LoVo (cell line): ENCODE measurements around the gene TRAF1.

Experiments used
- DNase-seq: peaks from one replicate; pipeline ENCODE4 v3.0.0-alpha.2; 2016; ENCODE audit warnings: low spot score

TRAF1 gene

GRCh38 chr9:120940573-120940972 is 14.0 kb upstream of the TRAF1 start:
- DNase-seq, result no peak

DNA sequence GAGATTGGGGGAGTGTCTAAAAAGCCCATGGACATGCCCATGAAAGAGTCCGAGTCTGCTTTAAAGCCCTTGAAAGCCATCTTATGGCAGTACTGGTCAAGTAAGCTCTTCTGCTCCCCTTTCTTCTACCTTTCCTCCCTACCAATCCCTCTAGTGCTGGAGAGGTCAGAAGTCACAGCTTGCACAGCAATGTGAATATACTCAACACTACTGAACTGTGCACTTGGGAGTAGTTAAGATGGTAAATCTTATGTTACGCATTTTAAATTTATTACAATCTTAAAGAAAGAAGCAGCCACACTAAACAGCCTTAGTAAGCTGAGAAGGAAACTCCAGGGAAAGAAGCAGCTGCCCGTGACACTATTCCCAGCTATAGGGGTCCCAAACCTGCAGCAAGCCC is 12.3 kb upstream of the TRAF1 start:
- no peak for DNase-seq

GRCh38 chr9:120937596-120937995 is 11.0 kb upstream of the TRAF1 start:
- DNase-seq, result no peak

GRCh38 chr9:120937127-120937526 is 10.5 kb upstream of the TRAF1 start:
- no peak for DNase-seq

GRCh38 chr9:120936764-120937122 is 10.1 kb upstream of the TRAF1 start:
- no peak for DNase-seq

DNA sequence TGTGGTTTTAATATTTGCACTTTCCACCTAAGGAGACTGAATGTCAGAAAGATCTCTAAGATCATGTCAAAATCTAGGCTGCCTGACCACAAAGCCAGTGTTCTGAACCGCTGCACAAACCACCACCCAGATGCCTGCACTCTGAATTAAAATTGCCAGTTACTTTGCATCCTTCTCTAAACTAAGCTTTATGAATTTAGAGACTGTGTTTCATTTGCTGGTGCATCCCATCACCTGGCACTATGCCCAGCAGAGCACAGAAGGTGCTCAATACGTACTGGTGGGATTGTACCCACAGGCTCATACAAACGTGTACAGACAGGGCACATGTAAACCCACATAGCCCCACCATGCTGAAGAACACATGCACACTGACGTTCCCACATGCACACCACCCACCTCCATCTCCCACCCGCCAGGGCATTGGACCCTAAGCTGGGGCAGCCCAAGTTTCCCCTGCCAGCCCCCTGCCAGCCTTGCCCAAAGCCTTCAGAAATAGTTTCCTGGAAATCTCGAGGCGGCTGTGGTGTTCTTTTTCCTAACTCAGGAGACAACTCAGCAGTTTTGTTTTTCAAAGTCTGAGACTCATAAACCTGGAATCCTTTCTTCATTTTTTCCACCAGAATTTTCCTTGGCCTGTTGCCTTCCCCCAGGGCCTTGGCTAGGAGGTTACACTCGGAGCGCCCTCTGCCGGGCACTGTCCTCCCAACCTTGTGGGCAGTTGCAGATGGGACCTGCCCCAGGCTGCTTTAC is 9.6 kb upstream of the TRAF1 start:
- DNase-seq, result peak; percentile 89

DNA sequence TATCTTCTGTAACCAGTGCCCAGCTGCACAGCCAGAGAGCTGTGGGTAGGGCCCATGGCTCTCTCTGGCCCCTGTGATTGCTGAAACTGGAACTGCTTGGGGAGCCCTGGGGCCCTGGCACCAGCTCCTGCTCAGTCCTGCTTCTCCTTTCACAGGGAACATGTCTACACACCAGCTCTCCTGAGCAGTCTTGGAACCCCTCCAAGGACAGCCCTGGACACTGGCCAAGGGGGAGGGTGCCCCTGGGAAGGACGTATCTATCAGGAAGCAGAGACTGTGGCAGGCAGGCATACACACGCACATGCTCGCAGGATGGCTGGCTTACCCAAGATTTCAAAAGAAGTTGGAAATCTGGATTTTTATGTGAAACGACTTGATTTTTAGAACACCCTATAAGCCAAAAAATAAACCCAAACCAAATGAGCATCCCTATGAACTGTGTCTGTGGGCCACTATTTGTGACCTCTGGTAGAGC is 8.8 kb upstream of the TRAF1 start:
- peak; percentile 76 for DNase-seq

- no peak for DNase-seq
Measured at GRCh38 chr9:120934281-120934680, 7.7 kb upstream of the TRAF1 start.

DNA sequence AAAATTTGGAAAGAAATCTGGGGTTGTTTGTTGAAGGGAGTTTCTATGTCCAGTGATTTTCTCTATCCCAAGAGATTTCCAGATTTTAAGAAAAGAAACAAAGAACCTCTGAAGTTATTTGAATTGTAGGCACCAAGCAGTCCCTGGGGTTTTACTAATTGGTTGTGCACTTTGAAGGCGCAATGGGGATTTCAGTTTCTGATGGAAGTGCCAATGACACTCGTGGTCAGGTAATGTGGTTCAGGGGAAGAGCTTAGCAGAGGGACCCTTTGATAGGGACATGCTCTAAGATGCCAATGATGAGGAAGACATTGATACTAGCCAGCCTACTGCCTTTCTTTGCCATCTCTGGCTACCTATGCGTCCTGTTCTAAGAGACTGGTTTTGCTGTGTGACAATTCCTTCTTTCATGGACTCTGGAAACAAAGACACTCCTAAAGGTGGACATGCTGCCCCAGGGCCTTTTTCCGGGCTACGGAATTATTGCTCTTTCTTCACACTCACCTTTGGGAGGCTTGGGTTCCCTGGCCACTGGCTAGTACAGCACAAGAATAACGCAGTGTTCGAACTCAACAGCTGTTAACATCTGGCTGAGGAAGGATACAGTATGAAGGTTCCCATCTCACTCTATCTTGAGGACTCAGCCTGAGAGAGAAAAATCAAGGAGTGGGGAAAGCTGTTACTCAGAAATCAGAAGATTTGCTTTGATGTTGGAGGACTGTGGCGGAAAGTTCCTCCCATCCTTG is 6.9 kb upstream of the TRAF1 start:
- no peak for DNase-seq

DNA sequence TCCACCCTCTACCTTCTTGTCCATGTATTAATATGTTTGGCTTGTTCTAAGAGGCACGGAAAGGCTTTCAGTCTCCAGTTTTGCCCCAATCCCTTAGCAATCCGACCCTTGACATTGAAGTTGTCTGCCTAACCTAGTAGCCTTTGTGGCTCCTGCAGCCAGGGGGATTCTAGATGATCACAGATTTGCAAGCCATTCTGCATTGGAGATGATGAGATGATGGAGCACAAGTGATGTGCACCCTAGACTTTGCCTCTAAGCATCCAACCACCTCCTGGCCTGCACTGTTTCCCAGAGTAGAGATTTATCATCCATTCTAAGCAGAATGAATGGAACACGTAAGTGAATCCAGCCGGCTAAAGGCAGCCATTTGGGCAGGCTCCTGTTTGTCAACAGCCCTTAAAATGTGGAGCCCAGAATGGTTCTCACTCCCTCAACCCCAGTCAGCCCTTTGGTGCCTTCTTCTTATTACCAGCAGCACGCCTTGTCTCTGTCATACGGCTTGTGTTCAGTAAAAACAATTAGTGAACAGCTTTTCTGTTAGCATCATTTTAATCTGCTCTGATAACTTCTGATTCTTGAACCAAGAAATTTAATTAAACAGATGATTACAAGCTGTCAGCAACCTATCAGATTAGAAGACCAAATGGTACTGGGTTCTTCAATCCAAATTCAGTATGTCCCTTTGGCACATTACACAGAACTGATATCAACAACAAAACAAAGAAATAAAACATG is 5.7 kb upstream of the TRAF1 start:
- DNase-seq, result no peak

- no peak for DNase-seq
Measured at GRCh38 chr9:120931231-120932085, 4.9 kb upstream of the TRAF1 start.

DNA sequence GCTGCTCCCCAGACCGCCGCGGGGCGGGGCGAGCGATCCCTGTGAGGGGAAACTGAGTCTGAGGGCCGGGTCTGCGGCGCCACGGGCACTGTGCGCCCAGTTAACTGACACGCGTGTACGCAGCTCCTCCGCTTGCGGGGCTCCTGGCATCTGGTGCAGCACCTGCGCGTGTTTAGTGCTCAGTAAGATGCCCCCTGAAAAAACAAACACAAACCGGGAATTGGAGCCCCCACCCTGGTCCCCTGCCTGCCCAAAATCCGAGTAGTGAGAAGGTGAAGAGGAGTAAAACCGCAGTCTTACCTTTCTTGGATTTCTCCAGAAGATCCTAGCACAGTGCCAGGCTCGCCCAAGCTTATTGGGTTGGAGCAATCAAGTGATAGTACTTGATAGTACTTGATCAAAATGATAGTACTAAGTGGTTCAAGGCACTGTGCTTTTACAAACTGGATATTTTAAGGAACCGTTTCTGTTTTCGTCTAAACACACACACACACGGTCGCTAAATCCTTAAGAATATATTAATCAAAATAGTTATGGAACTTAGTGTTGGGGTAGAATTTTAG is 2.7 kb upstream of the TRAF1 start:
- no peak for DNase-seq

DNA sequence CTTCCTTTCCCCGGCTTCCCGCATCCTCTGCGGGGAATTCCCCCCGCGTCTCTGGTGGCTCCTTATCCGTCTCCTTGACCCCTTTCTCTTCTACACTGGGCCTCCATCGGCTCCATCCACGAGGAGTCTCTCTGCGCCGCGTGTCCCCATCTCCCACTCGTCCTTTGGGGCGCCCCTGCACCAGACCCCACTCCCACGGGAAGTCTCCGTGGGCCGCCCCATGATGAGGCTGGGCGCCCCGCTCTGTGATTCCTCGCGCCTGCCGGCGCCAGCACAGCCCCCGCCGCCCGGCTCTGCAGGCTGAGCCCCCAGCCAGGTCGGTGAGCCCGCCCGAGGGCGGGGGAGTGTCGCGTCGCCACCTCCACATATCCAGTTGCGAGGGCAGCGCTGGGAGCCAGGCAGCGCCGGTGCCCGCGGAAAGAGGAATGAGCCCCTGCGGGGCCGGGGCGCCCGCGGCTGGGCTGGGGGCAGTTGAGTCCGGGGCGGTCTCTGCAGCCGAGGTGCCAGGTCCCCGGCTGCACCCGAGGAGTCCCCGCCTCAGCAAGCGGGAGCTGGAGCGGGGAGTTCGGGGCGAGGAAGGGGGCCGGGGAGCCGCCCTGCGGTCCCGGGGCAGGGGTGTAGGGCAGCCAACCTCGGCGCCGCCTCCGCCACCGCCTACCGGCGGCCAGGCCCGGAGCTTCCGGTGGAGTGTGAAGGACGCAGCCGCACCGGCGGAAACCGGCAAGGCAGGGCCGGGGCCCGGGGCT is 2.1 kb upstream of the TRAF1 start:
- peak; percentile 61 for DNase-seq

- DNase-seq, result no peak
Measured at GRCh38 chr9:120928015-120928482, 1.5 kb upstream of the TRAF1 start.

DNA sequence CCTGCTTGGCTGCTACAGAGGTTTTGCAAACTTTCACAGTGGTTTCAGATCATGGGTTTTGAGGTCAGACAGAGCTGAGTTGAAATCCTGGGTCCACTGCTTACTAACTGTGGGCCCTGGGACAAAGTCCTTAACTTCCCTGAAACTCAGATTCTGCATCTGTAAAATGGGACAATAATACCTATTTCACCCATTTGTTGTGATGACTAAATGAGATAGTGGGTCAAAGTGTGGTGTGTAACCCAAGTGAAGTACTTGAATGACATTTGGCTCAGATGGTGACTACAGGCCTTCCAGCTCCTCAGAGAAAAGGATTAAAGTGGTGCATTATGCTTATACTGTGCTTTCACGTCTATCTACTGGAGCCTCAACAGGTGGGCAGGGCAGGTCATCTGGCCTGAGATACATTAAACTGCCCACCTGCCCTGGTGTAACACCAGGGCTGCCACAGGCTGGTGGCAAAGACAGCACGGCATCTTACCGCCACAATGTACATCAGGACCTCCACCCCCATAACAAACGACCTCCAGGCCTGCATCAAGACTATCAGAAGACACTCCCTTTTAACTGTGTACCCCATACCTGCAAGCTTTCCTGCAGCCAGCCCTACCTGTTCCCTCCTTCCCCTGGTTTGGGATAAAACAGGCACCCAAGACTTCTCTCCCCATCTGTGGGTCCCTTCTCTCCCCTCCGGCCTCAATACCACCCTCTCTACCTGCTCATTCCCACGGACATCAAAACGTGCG is 846 bp upstream of the TRAF1 start:
- no peak for DNase-seq

DNA sequence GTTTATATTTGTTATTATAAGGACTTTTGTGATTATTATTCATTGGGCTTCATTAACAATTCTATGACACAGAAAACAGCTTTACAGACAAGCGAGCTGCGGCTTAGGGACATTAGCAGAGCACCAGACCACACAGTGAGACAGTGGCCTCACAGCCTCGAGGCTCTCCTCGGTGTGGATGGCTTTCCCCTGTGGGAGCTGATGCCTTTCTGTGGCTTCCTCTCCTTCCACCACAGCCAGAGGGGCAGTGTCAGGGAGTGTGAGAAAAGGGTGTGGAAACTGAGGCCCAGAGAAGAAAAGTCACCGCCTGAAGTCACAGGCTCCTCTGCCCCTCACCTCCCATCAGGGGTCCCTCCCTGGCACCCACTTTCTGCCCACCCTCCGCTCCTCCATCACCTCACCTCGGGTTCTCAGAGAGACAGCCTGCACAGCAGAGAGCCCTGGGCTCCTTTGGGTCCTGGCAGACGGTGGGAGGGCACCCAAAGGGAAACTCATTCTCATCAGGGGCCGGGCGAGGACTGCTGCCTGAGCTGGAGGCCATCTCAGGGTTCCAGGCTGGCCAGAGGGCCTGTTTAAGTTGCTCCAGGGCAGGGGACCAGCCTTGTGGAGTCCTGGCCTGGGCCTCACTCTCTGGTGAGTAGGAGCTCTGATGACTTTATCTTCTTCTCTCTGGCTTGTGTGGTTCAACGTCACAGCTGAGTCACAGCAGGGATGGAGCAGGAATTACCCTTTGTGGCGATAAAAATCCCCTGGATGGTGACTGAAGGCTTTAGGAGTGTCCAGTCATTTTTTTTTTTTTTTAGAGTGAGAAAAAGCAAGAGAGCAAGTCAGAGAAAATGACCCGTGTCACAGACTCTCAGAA is 830 bp downstream of the TRAF1 start:
- no peak for DNase-seq

DNA sequence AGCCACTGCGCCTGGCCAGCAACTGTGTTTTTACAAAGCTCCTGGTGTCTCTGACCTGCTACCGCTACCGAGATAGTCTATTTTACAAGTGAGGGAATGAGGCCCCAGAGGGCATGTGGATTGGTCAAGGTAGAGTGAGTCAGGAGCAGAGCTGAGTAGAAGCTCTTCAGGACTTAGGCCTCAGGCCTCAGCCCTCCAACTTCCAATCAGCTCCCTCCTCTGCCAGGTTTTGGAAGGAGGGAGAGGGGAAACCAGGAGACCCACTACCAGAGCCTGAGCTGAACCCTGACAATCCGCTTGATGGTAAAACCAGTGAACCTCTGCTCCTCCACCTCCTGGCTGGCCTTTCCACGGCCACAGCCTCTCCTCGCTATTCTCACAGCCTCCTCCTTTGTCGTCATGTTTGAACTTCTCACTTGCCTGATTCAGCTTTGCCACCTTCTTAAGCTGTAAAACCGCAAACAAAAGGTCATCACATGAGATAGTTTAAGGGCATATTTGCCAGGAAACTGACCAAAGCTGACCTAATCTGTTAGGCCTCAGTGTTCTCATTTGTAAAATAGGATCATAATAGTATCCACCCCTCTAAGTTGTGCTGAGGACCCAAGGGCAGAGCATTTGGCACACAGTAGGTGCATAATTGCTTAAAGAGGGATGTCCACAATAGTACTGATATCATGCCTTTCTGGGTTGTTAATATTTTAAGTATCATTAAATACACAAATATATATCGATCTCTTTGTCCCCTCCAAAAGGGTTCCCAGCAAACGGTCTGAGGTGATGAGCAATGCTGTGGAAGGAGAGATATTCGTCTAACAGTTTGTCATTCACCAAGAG is 1.7 kb downstream of the TRAF1 start:
- no peak for DNase-seq
